GM19328 (cell line): ENCODE data around the gene NUTM1.

ENCODE experiments used
- ATAC-seq: cut with Tn5 transposase; IDR thresholded peaks from one replicate; pipeline ENCODE4 v1.9.1; 2021; ENCODE audit warnings: mild to moderate bottlenecking, moderate library complexity; ENCODE audit not compliant: unreplicated experiment

Gene NUTM1, protein sequence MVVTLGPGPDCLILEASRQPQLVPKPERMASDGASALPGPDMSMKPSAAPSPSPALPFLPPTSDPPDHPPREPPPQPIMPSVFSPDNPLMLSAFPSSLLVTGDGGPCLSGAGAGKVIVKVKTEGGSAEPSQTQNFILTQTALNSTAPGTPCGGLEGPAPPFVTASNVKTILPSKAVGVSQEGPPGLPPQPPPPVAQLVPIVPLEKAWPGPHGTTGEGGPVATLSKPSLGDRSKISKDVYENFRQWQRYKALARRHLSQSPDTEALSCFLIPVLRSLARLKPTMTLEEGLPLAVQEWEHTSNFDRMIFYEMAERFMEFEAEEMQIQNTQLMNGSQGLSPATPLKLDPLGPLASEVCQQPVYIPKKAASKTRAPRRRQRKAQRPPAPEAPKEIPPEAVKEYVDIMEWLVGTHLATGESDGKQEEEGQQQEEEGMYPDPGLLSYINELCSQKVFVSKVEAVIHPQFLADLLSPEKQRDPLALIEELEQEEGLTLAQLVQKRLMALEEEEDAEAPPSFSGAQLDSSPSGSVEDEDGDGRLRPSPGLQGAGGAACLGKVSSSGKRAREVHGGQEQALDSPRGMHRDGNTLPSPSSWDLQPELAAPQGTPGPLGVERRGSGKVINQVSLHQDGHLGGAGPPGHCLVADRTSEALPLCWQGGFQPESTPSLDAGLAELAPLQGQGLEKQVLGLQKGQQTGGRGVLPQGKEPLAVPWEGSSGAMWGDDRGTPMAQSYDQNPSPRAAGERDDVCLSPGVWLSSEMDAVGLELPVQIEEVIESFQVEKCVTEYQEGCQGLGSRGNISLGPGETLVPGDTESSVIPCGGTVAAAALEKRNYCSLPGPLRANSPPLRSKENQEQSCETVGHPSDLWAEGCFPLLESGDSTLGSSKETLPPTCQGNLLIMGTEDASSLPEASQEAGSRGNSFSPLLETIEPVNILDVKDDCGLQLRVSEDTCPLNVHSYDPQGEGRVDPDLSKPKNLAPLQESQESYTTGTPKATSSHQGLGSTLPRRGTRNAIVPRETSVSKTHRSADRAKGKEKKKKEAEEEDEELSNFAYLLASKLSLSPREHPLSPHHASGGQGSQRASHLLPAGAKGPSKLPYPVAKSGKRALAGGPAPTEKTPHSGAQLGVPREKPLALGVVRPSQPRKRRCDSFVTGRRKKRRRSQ

DNA sequence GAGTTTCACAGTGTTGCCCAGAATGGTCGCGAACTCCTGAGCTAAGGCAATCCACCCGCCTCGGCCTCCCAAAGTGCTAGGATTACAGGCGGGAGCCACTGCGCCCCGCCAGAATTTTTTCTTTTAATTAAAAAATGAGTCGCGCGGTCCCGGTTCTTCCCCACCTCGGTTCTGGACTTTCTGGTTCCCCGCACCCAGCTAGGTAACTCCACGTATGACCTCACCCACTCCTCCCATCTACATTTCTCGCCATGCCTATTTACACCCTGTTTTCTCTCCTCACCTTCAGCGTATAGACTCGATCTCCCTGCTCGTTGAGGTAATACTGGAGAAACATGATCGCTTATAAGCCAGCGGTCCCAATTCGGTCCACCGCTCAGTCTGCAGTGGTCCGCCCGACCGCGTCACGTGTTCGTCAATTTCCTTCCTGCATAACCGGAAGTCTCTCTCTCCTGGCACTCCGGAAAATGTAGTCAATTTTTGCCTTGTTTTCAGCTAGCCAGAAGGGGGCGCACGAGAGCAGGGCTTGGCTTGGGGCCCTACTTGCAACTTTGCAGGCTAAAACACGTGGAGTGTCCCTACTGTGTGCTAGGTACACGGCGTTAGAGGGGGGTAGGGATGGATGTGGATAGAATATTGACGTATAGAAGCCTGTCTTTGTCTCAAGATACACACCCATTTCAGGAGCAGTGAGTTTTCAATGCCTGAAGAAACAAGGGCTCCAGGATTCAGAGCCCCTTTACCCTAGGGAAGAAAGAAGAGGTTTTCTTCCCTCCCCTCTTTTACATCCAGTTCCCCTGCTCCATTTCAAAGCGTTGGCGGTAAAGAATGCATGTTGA lies at the start of gene NUTM1, which contains the start of gene NOP10:
Gene NUTM1 (plus strand): TSS at position 579 of the 839 bp plus-strand sequence. CDS start 382 bp downstream, outside the sequence.
Gene NOP10 (minus strand): TSS at position 400 of the 839 bp plus-strand sequence. CDS start 63 bp downstream, at position 337.
- peak; percentile 75 for ATAC-seq

DNA sequence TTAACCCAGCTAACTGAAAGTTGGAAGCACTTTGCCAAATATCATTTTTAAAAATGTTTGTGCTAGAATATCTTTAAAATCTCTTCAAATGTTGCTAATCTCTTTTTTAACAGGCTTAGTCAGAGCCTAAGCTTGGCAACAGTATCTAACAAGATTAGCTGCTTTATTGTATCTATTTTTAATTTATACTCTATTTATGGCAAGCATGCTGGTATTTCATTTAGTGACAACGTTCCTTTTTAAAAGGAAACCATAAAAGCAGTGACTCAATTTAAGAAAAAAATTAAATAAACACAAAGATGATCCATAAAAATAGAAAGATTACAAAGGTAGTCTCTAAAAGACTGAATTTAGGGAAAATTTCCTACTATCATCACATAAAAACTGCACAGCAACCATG lies 46.1 kb upstream of the NUTM1 start:
- no peak for ATAC-seq

DNA sequence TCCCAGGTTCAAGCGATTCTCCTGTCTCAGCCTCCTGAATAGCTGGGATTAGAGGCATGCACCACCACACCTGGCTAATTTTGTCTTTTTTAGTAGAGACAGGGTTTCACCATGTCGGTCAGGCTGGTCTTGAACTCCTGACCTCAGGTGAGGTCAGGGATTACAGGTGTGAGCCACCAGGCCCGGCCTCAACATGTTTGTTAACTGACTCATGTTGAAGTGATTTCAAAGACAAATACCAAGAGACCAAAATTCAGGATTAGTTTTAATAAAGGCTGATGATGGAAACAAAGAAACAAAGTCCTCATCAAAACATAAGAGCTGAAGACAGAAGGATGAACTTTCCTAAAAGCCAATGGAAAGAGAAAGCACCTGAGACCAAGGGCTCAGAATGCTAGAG lies 42.1 kb upstream of the NUTM1 start:
- ATAC-seq = no peak

DNA sequence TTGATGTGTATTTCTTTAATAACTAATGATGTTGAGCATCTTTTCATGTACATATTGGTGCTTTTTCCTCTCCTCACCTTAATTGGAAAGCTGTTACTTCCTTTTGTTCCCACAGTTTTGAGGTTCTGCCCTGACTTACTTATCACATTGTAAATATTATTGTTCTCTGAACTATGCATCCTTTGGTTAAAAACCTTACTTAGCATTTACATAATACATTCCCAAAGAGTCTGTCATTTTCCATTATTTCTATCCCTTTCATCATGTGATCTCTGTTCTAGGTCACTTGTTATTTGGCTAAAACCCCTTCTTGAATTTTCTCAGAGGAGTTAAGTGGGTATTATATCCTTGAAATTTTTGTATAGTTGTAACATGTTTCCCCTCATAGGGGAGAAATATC lies 38.5 kb upstream of the NUTM1 start:
- ATAC-seq = no peak

DNA sequence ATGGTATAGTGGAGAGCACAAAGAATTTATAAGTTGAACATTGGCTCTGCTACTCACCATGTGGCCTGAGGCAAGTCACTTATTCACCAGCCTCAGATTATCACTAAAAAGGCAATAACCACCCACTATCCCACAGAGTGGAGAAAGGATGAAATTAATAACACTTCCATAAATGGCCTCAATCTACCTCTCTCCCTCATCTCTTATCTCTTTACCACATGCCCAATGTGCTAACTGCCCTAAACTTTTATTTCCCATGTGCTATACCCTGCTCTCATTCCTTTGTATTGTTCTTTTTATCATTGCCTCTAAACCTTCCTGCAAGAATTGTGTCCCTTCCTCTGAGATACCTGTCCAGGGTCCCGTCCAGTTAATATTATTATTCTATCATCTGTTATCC lies 31.6 kb upstream of the NUTM1 start:
- no peak for ATAC-seq

DNA sequence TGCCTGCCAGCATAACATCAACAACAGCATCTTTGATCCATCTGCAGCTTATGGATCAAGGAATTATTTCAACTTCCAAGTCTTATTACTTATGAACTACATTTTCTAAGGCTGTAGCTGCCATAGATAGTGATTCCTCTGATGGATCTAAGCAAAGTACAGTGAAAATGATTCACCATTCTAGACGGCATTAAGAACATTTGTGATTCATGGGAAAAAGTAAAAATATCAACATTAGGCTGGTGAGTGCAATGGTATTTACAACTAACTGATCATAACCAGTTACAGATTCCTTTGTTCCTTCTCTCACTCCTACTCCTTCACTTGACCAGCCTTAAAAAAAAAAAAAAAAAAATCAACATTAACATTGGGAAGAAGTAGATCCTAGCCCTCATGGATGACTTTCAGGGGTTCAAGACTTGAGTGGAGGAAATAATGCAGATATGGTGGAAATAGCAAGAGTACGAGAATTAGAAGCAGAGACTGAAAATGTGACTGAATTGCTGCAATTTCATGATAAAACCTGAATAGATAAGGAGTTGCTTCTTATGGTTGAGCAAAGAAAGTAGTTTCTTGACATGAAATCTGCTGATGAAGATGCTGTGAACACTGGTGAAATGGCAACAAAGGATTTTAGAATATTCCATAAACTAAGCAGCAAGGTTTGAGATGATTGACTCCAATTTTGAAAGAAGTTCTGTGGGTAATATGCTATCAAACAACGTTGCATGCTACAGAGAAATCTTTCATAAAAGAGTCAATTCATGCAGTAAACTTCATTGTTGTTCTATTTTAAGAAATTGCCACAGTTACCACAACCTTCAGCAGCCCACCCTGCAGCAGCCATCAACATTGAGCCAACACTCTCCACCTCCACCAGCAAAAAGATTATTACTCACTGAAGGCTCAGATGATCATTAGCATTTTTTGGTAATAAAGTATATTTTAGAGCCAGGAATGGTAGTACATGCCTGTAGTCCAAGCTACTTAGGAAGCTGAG lies 28.3 kb upstream of the NUTM1 start:
- no peak for ATAC-seq

DNA sequence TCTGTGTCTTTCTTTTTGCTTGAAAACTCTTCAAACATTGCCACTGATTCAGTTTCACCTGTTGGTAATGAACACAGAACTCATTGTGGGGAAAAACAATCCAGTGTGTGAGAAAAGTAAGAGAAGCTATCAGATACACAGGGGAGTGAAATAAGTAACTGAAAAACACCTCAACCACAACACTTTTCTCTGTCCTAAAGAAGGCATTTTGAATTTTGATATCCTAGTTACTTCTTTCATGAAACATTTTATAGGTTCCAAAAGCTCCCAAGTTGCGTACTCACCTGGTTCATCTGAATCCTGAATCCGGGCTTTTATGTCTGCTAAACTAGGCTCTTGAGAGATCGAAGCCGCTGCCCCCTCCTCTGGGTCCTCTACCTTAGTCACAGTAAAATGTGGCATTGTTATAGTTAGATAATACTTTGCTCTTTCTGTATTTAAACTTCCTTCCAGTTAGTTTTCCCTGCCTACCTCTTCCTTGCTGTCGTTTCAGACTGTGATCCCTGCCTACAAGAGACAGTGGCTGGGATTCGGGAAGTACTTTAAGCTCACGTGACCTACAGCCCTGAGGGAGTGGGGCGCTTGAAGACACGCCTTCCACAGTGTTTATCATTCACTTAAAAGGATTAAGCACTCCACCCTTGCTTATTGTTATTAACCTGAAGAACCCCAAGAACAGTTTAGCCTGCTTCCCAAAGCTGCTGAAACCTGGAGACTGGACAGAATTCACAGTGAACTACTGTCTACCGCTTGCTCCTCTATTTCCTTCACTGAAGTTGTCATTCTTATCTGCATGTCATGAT lies 24.6 kb upstream of the NUTM1 start:
- ATAC-seq = peak; percentile 56

DNA sequence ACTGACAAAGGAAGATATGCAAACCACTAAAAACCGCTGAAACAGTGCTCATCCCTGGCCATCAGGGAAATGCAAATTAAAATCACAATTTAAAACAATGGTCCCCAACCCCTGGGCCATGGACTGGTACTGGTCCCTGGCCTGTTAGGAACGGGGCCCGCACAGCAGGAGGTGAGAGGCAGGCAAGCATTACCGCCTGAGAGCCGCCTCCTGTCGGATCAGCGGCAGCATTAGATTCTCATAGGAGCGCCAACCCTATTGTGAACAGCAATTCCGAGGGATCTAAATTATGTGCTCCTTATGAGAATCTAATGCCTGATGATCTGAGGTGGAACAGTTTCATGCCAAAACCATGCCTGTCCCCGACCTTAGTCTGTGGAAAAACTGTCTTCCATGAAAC lies 19.9 kb upstream of the NUTM1 start:
- no peak for ATAC-seq

DNA sequence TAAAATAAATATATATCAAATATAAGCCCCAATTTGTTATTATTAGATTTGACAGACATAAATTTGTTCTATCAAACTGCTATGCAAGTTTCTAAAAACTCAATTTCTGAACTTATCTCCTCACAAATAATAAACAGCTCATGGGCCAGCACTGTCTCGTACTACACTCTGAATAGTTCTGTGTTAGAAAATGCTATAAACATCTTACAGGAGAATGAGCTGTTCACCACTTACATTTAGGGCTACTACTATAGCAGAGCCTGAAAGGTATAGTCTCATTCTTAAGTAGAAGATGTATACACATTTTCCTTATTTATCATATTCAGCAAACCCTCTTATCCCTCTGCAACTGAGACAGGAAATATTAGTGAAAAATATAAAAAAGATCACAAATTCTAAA lies 18.2 kb upstream of the NUTM1 start:
- no peak for ATAC-seq

DNA sequence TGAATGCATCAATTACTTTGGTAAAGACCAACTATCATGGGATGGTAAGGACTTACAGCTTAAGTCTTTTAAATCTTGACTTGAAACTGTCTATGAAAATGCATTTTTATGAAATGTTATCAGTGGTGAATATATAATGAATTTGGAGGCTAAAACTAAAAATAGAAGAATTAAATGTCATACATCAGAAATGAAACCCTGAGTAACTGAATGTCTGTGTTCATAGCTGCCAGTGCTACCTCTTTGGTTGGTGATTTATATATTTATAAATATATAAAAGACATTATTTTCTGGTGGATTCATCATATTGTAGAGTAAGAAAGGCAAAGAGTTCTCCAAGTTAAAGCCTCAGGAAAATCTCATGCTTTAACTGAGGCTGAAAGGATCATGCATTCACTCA lies 17.7 kb upstream of the NUTM1 start:
- no peak for ATAC-seq

DNA sequence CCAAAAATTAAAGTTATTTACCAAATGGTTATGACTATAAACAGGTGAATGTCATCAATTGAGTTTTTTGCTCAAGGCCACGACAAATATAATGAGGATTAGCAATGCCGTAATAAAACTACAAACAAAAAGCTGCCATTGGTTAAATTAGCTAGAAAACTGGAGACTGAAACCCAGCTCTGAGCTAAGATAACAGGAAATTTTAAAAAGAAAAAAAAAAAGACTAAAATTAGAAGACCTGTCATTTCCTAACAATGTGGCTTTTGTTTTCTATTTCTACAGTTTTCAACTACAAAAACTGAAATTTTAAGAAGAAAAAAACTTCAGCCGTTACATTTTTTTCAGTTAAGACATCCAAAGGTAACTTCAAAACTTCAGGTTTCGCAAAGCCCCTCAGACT lies 15.2 kb upstream of the NUTM1 start:
- ATAC-seq = no peak

DNA sequence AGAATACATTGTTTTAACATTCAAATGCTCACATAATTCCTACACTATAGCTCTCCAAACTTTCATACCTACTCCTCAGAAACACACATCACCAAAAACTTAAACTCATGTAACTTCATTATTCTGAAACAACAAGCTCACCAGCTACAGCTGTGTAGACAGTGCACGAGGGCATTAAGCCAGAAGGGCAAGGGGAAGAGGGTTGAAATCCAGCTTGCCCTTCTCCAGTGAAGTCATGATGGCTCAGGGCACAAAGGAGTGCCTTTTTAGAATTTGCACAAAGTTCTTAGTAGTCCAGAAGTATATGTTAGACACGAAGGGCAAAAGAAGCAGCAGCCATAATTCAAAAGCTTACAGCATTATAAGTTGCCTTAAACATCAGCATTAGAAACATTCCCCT lies 14.1 kb upstream of the NUTM1 start:
- ATAC-seq = no peak

DNA sequence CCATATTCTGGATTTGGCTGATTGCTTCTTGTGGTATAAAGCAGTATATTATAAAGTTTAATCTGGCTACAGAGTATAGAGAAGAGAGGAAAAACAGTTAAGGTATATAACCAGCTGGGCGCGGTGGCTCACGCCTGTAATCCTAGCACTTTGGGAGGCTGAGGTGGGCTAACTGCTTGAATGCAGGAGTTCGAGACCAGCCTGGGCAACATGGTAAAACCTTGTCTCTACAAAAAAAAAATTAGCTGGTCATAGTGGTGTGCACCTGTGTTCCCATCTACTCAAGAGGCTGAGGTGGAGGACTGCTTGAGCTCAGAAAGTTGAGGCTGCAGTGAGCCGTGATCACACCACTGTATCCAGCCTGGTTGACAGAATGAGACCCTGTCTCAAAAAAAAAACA lies 12.8 kb upstream of the NUTM1 start:
- ATAC-seq = no peak

DNA sequence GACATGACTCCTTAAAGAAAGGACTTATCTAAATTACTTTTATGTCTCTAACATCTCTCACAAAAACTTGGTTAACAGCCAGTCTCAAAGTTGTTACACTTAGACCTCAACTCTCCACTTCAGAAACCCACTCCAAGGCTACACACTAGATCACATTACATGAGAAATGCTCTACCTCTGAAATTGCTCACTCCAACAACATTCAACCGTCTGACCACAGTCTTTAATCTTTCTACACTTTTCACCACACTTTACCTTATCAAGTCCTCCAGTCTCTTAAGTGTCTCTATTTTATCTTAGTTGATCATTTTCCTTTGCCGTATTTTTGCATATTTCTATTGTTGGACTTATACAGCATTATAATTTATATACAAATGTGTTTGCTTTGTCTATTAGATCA lies 11.3 kb upstream of the NUTM1 start:
- no peak for ATAC-seq

DNA sequence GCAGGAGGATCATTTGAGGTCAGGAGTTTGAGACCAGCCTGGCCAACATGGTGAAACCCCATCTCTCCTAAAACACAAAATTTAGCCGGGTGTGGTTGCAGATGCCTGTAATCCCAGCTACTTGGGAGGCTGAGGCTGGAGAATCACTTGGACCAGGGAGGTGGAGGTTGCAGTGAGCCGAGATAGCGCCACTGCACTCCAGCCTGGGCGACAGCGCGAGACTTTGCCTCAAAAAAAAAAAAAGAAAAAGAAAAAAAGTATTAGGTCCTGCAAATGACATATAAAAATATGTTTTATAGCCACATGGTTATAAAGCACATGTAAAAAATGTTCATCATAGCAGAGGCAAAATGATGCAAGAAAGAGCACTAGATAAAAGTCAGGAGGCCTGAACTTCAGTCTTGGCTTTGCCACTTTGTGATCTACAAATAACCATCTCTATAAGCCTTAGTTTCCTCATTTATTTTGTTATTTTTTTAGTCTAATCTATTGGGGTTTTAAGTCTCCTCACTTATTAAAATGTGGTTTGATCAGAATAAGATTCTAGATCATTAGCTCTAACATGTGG lies 10.5 kb upstream of the NUTM1 start:
- no peak for ATAC-seq

DNA sequence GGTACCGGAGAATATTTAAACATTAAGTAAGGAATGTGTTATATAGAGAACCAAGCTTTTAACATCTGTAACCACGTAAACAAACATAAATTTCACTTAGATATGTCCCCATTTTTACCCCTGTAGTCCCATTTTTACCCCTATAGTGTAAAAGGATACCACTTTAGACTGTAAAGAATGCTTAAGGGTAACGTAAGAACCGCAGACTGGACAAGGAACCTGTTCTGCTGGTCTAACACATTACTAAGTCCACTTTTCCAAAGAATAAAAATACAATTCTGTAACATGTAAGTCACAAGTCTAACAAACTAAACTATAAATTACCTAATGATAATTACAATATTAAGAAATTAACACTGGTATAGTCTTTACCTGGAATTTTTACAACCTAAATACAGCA lies 8.4 kb upstream of the NUTM1 start:
- ATAC-seq = no peak

DNA sequence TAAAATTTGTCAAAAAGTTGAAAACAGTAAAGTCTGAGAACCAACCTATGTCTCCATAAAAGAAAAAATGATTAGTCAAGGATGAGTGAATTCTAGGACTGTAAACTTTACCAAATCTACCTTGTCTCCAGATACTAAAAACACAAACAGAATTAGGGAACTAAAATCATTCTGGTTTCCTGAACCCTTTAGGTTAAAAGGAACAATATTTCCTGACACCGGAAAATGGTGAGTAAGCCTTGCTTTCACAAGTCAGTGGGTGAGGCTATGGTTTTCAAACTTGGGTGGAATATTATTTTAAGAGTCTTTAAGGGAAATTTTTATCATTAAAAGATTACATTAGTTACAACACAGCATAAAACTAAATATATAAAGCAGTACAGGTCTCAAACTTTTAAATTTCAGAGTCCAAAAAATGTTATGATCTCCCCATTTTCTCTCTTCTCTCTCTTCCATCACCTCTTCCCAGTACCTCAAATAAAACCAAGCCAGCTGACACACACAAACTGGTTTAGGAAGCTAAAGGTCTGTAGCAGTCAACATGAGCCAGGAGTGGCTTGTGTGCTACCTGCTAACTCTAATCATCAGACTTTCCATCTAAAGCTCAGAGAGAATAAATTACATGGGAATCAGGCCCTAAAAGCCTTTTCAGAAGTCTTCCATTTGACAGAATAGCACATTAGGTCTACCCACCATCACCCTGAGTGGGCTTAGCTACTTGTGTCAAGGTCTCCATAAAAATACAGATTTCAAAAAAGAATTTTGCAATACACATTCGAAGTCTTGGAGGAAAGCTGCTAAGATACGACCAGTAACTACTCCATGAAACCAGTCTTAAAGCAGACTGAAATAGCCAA lies 7.7 kb upstream of the NUTM1 start:
- no peak for ATAC-seq
